ENCODE data around the gene SHC2.

- no peak for TF ChIP-seq CTCF (IDR thresholded peaks at IDR 0.05; ENCODE audit: low read length)
- no peak for TF ChIP-seq EZH2 (IDR thresholded peaks at IDR 0.05; ENCODE audit: borderline replicate concordance, low read length)
Measured at GRCh38 chr19:368630-369024, 92.2 kb downstream of the SHC2 start.
